ENCODE data around the gene ZDHHC4. TPM values are rescaled to one million over a fixed set of nuclear protein-coding genes. Genes with fewer than 3 reads are reported as not detected.

ZDHHC4 gene
- total and polyA plus RNA-seq, 2 of the 13 experiments (the other 11 are each of a cell fraction or from before 2014, with no cell fraction given) = 83.2 to 188 TPM

GRCh38 chr7:6575281-6576023 is 1.8 kb upstream of the ZDHHC4 start (continued):
- no peak for TF ChIP-seq ZC3H4 (CRISPR knock-in tag; IDR thresholded peaks at IDR 0.05; ENCODE audit: borderline replicate concordance)
- TF ChIP-seq DDIT3 (CRISPR knock-in tag; IDR thresholded peaks at IDR 0.05) = no peak
- peak; percentile 83 for TF ChIP-seq ZNF770 (CRISPR knock-in tag; IDR thresholded peaks at IDR 0.05)
- no peak for TF ChIP-seq ZNF615 (CRISPR knock-in tag; IDR thresholded peaks at IDR 0.05; ENCODE audit: borderline replicate concordance)
- TF ChIP-seq NFKBIZ (CRISPR knock-in tag; IDR thresholded peaks at IDR 0.05) = no peak
- no peak for TF ChIP-seq ZNF800 (CRISPR knock-in tag; IDR thresholded peaks at IDR 0.05)
- no peak for TF ChIP-seq HINFP (CRISPR knock-in tag; IDR thresholded peaks at IDR 0.05; ENCODE audit: low read depth)
- no peak for TF ChIP-seq HMG20B (CRISPR knock-in tag; conservative IDR thresholded peaks at IDR 0.05)
- 0 out of 2 replicates have a peak, but pooled peaks have one; percentile 30 for TF ChIP-seq DMAP1 (CRISPR knock-in tag; IDR thresholded peaks at IDR 0.05)
- TF ChIP-seq CENPT (CRISPR knock-in tag; IDR thresholded peaks at IDR 0.05; ENCODE audit: low read depth) = no peak
- peak; percentile 61 for TF ChIP-seq HNF4A (CRISPR knock-in tag; IDR thresholded peaks at IDR 0.05)
- peak; percentile 23; the same call in 1 of the 2 replicates for TF ChIP-seq ETV5 (CRISPR knock-in tag; IDR thresholded peaks at IDR 0.05; ENCODE audit: borderline replicate concordance)
- TF ChIP-seq FOXA3 (CRISPR knock-in tag; IDR thresholded peaks at IDR 0.05) = peak; percentile 52; the same call in 1 of the 2 replicates
- TF ChIP-seq ATRX (CRISPR knock-in tag; IDR thresholded peaks at IDR 0.05; ENCODE audit: borderline replicate concordance) = no peak
- no peak; the same call in 1 of the 2 replicates for TF ChIP-seq ZNF609 (CRISPR knock-in tag; IDR thresholded peaks at IDR 0.05; ENCODE audit: borderline replicate concordance)
- TF ChIP-seq IRF1 (CRISPR knock-in tag; IDR thresholded peaks at IDR 0.05; ENCODE audit: low read depth) = no peak
